ENCODE results near the gene PCSK1. TPM values are rescaled to one million over a fixed set of nuclear protein-coding genes. Genes with fewer than 3 reads are reported as not detected.

Gene PCSK1
- total and polyA plus RNA-seq, 2 of the 4 experiments (the other 2 are of a cell fraction), result not detected

- no peak for DNase-seq
- Histone ChIP-seq H3K14ac (replicated peaks; ENCODE audit: low read depth, low read length) (no peak overlapping the region), H3K79me1 (ENCODE audit: low read depth in 1 of 2, low read length in 2 of 2) (no peaks in the 10 kb centered on the region), H2AFZ (replicated peaks; ENCODE audit: low read length, poor library complexity) (no peak overlapping the region), H3K27ac (ENCODE audit: insufficient read depth, low read length) (no peak overlapping the region), H3K4me2 (ENCODE audit: low read depth, low read length) (no peak overlapping the region), H3K9me1 (ENCODE audit: insufficient read depth, low read length) (no peaks in the 10 kb centered on the region), H2BK120ac (ENCODE audit: low read depth, low read length) (no peak overlapping the region), H3K27me3 (ENCODE audit: control insufficient read depth, insufficient read depth, low read length) (peaks cover 6% of the 10 kb centered on the region), H4K8ac (ENCODE audit: low read depth in 2 of 2, low read length in 2 of 2) (no peak overlapping the region), H3K56ac (ENCODE audit: extremely low read depth, insufficient read depth, low read length) (no peak overlapping the region), H4K5ac (ENCODE audit: low read depth, low read length) (no peak overlapping the region), H3K18ac (ENCODE audit: low read depth, low read length) (no peak overlapping the region), H3K4ac (ENCODE audit: low read depth, low read length) (no peak overlapping the region), H4K20me1 (ENCODE audit: insufficient read depth, low read length) (no peaks in the 10 kb centered on the region), H3K4me1 (ENCODE audit: control insufficient read depth, insufficient read depth, low read length) (no peaks in the 10 kb centered on the region), H2BK15ac (ENCODE audit: low read depth, low read length) (no peak overlapping the region), H3K9ac (ENCODE audit: low read depth, low read length) (no peak overlapping the region), H3K4me3 (ENCODE audit: insufficient read depth, low read depth, low read length) (no peak overlapping the region), H4K91ac (ENCODE audit: insufficient read depth, low read depth, low read length) (no peak overlapping the region), H2BK20ac (ENCODE audit: low read depth, low read length) (no peak overlapping the region), H3K9me3 (ENCODE audit: control insufficient read depth, insufficient read depth, low read length) (peaks cover 2% of the 10 kb centered on the region; the same call in 1 of the 2 replicates), H2BK5ac (ENCODE audit: low read depth, low read length, poor library complexity, severe bottlenecking) (no peak overlapping the region), H2AK9ac (replicated peaks; ENCODE audit: low read depth, low read length, poor library complexity) (no peak overlapping the region), H3K36me3 (ENCODE audit: control insufficient read depth, insufficient read depth, low read length) (no peaks in the 10 kb centered on the region), H3K23ac (ENCODE audit: low read depth, low read length) (no peak overlapping the region), H2AK5ac (ENCODE audit: low read depth, low read length) (no peak overlapping the region)
- no peak for ATAC-seq (ENCODE audit: low read depth)
- dilution Hi-C loops (cut with HindIII; ENCODE audit: low sequenced_read_pairs, unreplicated experiment), result no loop called here
- no TSS peak for BruUV-seq (replicated peaks)
- intact Hi-C loops (cut with micrococcal nuclease), result no loop called here
- in situ Hi-C loops (cut with MboI; ENCODE audit: low sequenced_read_pairs), result no loop called here
- no CpG with 5 or more reads among the region's 1 CpG for WGBS, 2 experiments (ENCODE audit: extremely low coverage in 2 of 2, insufficient read length in 1 of 2)
- CTCF ChIA-PET, result interaction anchor here (0.6 kb wide), 1 partner anchor 65 kb away, joined by 4 read pairs; no protein-coding TSS in a partner anchor
- TF ChIP-seq MAZ (IDR thresholded peaks at IDR 0.05; ENCODE audit: borderline replicate concordance, low read depth, low read length), result no peak
- no peak for TF ChIP-seq CHD1 (IDR thresholded peaks at IDR 0.05; ENCODE audit: low read depth, low read length)
- no peak for TF ChIP-seq MAFK (IDR thresholded peaks at IDR 0.05; ENCODE audit: low read depth, low read length)
- TF ChIP-seq CEBPB (IDR thresholded peaks at IDR 0.05; ENCODE audit: low read depth, low read length), result no peak
- no peak for TF ChIP-seq FOS (IDR thresholded peaks at IDR 0.05; ENCODE audit: low read depth, low read length)
- no peak for TF ChIP-seq USF2 (IDR thresholded peaks at IDR 0.05; ENCODE audit: low read depth, low read length)
- TF ChIP-seq CTCF (conservative IDR thresholded peaks at IDR 0.05; ENCODE audit: low read depth, low read length), result no peak
- TF ChIP-seq RFX5 (IDR thresholded peaks at IDR 0.05; ENCODE audit: low read depth, low read length), result no peak
- TF ChIP-seq ELK1 (IDR thresholded peaks at IDR 0.05; ENCODE audit: borderline replicate concordance, low read depth, low read length), result no peak
- no peak for TF ChIP-seq POLR2A (IDR thresholded peaks at IDR 0.05; ENCODE audit: low read depth, low read length)
- no peak for TF ChIP-seq MXI1 (IDR thresholded peaks at IDR 0.05; ENCODE audit: borderline replicate concordance, low read depth, low read length)
- TF ChIP-seq NFE2L2 (IDR thresholded peaks at IDR 0.05; ENCODE audit: low read depth, low read length), result no peak
- TF ChIP-seq SMC3 (IDR thresholded peaks at IDR 0.05; ENCODE audit: low read depth, low read length), result no peak
- TF ChIP-seq RAD21 (IDR thresholded peaks at IDR 0.05; ENCODE audit: low read length), result no peak
- no peak for TF ChIP-seq RCOR1 (IDR thresholded peaks at IDR 0.05; ENCODE audit: insufficient replicate concordance, low read length)
- TF ChIP-seq BHLHE40 (IDR thresholded peaks at IDR 0.05; ENCODE audit: low read depth, low read length), result no peak
- POLR2A ChIA-PET (ENCODE audit: unreplicated experiment), result no interaction called here
These were observed 36.2 kb downstream of the PCSK1 start for GRCh38 chr5:96396878-96397277.
